ENCODE data around the gene PCSK1. TPM values are rescaled to one million over a fixed set of nuclear protein-coding genes. Genes with fewer than 3 reads are reported as not detected.

PCSK1 gene
- total and polyA plus RNA-seq, 2 experiments from 2014 or later: 0.86 to 1.2 TPM

GRCh38 chr5:96426831-96427230 is 6.2 kb downstream of the PCSK1 start:
- no peak for DNase-seq
- H3K27ac ChIP-seq: no peak overlapping the region
- no peak overlapping the region for H2AFZ ChIP-seq
- H3K4me3 ChIP-seq: no peak overlapping the region
- no peak overlapping the region for H3K4me2 ChIP-seq (ENCODE audit: unreplicated experiment)
- H3K9ac ChIP-seq: no peak overlapping the region
- no peak for TF ChIP-seq EZH2 (IDR thresholded peaks at IDR 0.05; ENCODE audit: insufficient read depth, poor library complexity, severe bottlenecking)
- no peak for TF ChIP-seq EZH2phosphoT487 (IDR thresholded peaks at IDR 0.05; ENCODE audit: insufficient read depth, low read depth)
- no peaks in the 10 kb centered on the region for H3K36me3 ChIP-seq (ENCODE audit: low read depth)
- H3K79me2 ChIP-seq (ENCODE audit: insufficient read depth): no peaks in the 10 kb centered on the region
- H3K27me3 ChIP-seq (replicated peaks; ENCODE audit: insufficient read depth): peaks cover 2% of the 10 kb centered on the region
- H3F3A ChIP-seq (ENCODE audit: insufficient read depth): no peaks in the 10 kb centered on the region
- H3K9me3 ChIP-seq (ENCODE audit: low read depth): no peaks in the 10 kb centered on the region
- 0 out of 2 replicates have a peak, but pooled peaks cover 3% of the 10 kb centered on the region for H3K9me2 ChIP-seq (ENCODE audit: insufficient read depth)
- no peaks in the 10 kb centered on the region for H4K20me1 ChIP-seq (ENCODE audit: insufficient read depth)
- H3K4me1 ChIP-seq (ENCODE audit: insufficient read depth): peaks cover 11% of the 10 kb centered on the region
- in situ Hi-C loops (cut with MboI): no loop called here

GRCh38 chr5:96425443-96425842 is 7.6 kb downstream of the PCSK1 start:
- no peak for DNase-seq

GRCh38 chr5:96415897-96416296 is 17.2 kb downstream of the PCSK1 start:
- Histone ChIP-seq H3K4me2 (ENCODE audit: unreplicated experiment) (no peak overlapping the region), H3K4me1 (ENCODE audit: insufficient read depth) (no peaks in the 10 kb centered on the region), H3K9ac (no peak overlapping the region), H3K9me2 (ENCODE audit: insufficient read depth) (no peaks in the 10 kb centered on the region), H3K36me3 (ENCODE audit: low read depth) (no peaks in the 10 kb centered on the region), H3F3A (ENCODE audit: insufficient read depth) (no peaks in the 10 kb centered on the region), H3K27me3 (replicated peaks; ENCODE audit: insufficient read depth) (no peaks in the 10 kb centered on the region), H2AFZ (no peak overlapping the region), H3K27ac (no peak overlapping the region), H4K20me1 (ENCODE audit: insufficient read depth) (no peaks in the 10 kb centered on the region), H3K4me3 (no peak overlapping the region), H3K79me2 (ENCODE audit: insufficient read depth) (no peaks in the 10 kb centered on the region), H3K9me3 (ENCODE audit: low read depth) (no peaks in the 10 kb centered on the region)
- in situ Hi-C loops (cut with MboI): no loop called here
- 73% methylated on average over 3 of the region's 3 CpGs for WGBS, 2 experiments (ENCODE audit: low coverage in 1 of 2, low lambda C conversion rate in 2 of 2, missing lambda C conversion rate in 2 of 2)
- TF ChIP-seq EZH2phosphoT487 (IDR thresholded peaks at IDR 0.05; ENCODE audit: insufficient read depth, low read depth): no peak
- TF ChIP-seq EZH2 (IDR thresholded peaks at IDR 0.05; ENCODE audit: insufficient read depth, poor library complexity, severe bottlenecking): no peak
- no peak for DNase-seq

More at GRCh38 chr5:96425443-96425842, 7.6 kb downstream of the PCSK1 start:
- Histone ChIP-seq H3K9me2 (ENCODE audit: insufficient read depth) (0 out of 2 replicates have a peak, but pooled peaks cover 3% of the 10 kb centered on the region), H3K9me3 (ENCODE audit: low read depth) (no peaks in the 10 kb centered on the region), H4K20me1 (ENCODE audit: insufficient read depth) (no peaks in the 10 kb centered on the region), H3F3A (ENCODE audit: insufficient read depth) (no peaks in the 10 kb centered on the region), H3K4me3 (no peak overlapping the region), H3K36me3 (ENCODE audit: low read depth) (no peaks in the 10 kb centered on the region), H3K4me2 (ENCODE audit: unreplicated experiment) (no peak overlapping the region), H2AFZ (no peak overlapping the region), H3K27me3 (replicated peaks; ENCODE audit: insufficient read depth) (no peaks in the 10 kb centered on the region), H3K27ac (no peak overlapping the region), H3K4me1 (ENCODE audit: insufficient read depth) (no peaks in the 10 kb centered on the region), H3K79me2 (ENCODE audit: insufficient read depth) (no peaks in the 10 kb centered on the region), H3K9ac (no peak overlapping the region)
- in situ Hi-C loops (cut with MboI): no loop called here
- TF ChIP-seq EZH2phosphoT487 (IDR thresholded peaks at IDR 0.05; ENCODE audit: insufficient read depth, low read depth): no peak
- no peak for TF ChIP-seq EZH2 (IDR thresholded peaks at IDR 0.05; ENCODE audit: insufficient read depth, poor library complexity, severe bottlenecking)

DNA sequence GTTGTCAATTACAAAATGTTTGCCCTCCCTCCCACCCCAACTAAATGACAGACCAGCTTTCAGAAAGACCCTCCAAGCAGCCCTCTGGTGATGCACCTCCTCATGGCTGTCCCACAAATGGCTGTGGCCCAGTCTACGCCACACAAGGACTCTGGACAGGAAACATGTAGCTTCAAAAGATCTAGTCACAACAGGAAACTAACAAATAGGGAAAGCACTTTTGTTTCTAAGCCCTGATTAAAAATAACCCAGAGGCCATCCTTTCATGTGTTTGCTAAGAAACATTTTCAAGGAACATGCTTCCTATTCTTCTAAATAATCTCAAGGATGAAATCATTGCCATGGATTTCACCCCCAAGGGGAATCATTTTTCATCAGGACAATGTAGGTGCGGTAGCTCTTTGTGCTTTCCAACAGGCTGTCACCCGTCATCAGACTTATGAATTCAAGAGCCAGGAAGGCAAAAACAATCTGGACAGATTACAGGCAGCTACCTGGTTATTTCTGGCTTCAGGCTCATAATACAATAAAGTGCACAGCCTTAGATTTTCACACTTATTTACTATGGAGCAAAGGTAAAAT is 20.1 kb downstream of the PCSK1 start:
- 86 to 91% methylated on average over 3 of the region's 3 CpGs for WGBS, 2 experiments (ENCODE audit: low coverage in 1 of 2, low lambda C conversion rate in 2 of 2, missing lambda C conversion rate in 2 of 2)
- DNase-seq: no peak

DNA sequence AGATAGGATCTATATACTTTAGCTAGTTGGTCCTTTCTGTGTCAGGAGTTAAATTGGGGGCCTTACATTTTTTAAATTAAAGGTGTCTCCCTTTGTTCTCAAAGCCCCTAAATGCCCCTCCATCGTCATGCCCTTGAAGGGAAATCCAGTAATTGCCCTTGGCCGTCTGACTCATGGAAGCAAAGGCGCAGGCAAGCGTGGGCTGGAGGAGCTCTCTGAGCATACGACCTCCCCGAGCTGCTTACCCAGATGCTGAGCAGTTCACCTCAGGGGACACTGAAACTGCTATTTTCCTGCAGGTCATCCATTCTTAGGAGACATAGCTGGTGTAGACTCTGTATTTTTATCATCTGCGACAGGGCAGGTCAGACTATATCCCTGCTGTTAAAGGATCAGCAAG is 23.0 kb downstream of the PCSK1 start:
- H3K4me2 ChIP-seq (ENCODE audit: unreplicated experiment): no peak overlapping the region
- peaks cover 22% of the 10 kb centered on the region for H3F3A ChIP-seq (ENCODE audit: insufficient read depth)
- H3K4me1 ChIP-seq (ENCODE audit: insufficient read depth): peaks cover 12% of the 10 kb centered on the region
- no peaks in the 10 kb centered on the region for H3K79me2 ChIP-seq (ENCODE audit: insufficient read depth)
- no peak overlapping the region for H3K4me3 ChIP-seq
- no peaks in the 10 kb centered on the region for H4K20me1 ChIP-seq (ENCODE audit: insufficient read depth)
- no peaks in the 10 kb centered on the region for H3K36me3 ChIP-seq (ENCODE audit: low read depth)
- no peak for DNase-seq
- H3K27ac ChIP-seq: no peak overlapping the region
- TF ChIP-seq EZH2 (IDR thresholded peaks at IDR 0.05; ENCODE audit: insufficient read depth, poor library complexity, severe bottlenecking) (no peak), EZH2phosphoT487 (IDR thresholded peaks at IDR 0.05; ENCODE audit: insufficient read depth, low read depth) (no peak)
- 81 to 84% methylated on average over 7 of the region's 7 CpGs for WGBS, 2 experiments (ENCODE audit: low coverage in 1 of 2, low lambda C conversion rate in 2 of 2, missing lambda C conversion rate in 2 of 2)
- in situ Hi-C loops (cut with MboI): no loop called here
- no peaks in the 10 kb centered on the region for H3K9me3 ChIP-seq (ENCODE audit: low read depth)
- no peaks in the 10 kb centered on the region for H3K27me3 ChIP-seq (replicated peaks; ENCODE audit: insufficient read depth)
- H3K9ac ChIP-seq: no peak overlapping the region
- H3K9me2 ChIP-seq (ENCODE audit: insufficient read depth): no peaks in the 10 kb centered on the region
- no peak overlapping the region for H2AFZ ChIP-seq

More for the DNA sequence above, 20.1 kb downstream of the PCSK1 start:
- Histone ChIP-seq H3K36me3 (ENCODE audit: low read depth) (no peaks in the 10 kb centered on the region), H4K20me1 (ENCODE audit: insufficient read depth) (no peaks in the 10 kb centered on the region), H3K4me1 (ENCODE audit: insufficient read depth) (peaks cover 8% of the 10 kb centered on the region), H3K27me3 (replicated peaks; ENCODE audit: insufficient read depth) (no peaks in the 10 kb centered on the region), H3K9ac (no peak overlapping the region), H3K4me3 (no peak overlapping the region), H3F3A (ENCODE audit: insufficient read depth) (peaks cover 13% of the 10 kb centered on the region), H2AFZ (no peak overlapping the region), H3K9me3 (ENCODE audit: low read depth) (no peaks in the 10 kb centered on the region), H3K9me2 (ENCODE audit: insufficient read depth) (no peaks in the 10 kb centered on the region), H3K4me2 (ENCODE audit: unreplicated experiment) (no peak overlapping the region), H3K79me2 (ENCODE audit: insufficient read depth) (no peaks in the 10 kb centered on the region), H3K27ac (no peak overlapping the region)
- in situ Hi-C loops (cut with MboI): no loop called here
- no peak for TF ChIP-seq EZH2phosphoT487 (IDR thresholded peaks at IDR 0.05; ENCODE audit: insufficient read depth, low read depth)
- no peak for TF ChIP-seq EZH2 (IDR thresholded peaks at IDR 0.05; ENCODE audit: insufficient read depth, poor library complexity, severe bottlenecking)

Data from GM23248 (cell line).